HepG2 (cell line): ENCODE measurements around the gene TDP2. TPM values are rescaled to one million over a fixed set of nuclear protein-coding genes. Genes with fewer than 3 reads are reported as not detected.

ENCODE experiments used
- ATAC-seq: fragments of 200-7000 bp; cut with Tn5 transposase; 3 replicates; pipeline ENCODE4 v1.9.1; 2020; ENCODE audit warnings: mild to moderate bottlenecking, moderate library complexity
- BruUV-seq: library from RNA; stranded (reverse); fragments of 400-500 nt; replicated peaks from 2 replicates; lab custom pipeline; 2021; lab: Mats Ljungman, UMichigan
- CTCF ChIA-PET: fragments of 300-600 bp; formaldehyde crosslinking; extraction: SDS; loops from one replicate; lab custom pipeline; 2021; ENCODE audit warnings: low total read pairs, inconsistent platforms, low intra/inter-chr PET ratio; lab: Yijun Ruan, JAX
- POLR2A ChIA-PET: fragments of 350-600 bp; sonication (Branson Sonifier 250); formaldehyde crosslinking; loops from one replicate; lab custom pipeline; 2020; ENCODE audit warnings: antibody characterized with exemption, inconsistent platforms; lab: Yijun Ruan, JAX
- DNase-seq: peaks from one replicate; pipeline ENCODE4 v3.0.0-alpha.2; 2015; ENCODE audit warnings: low spot score
- FAIRE-seq: peaks from 3 replicates; lab custom pipeline; 2011; peaks lifted over from hg19 to GRCh38; lab: Jason Lieb, UNC
- H2AFZ ChIP-seq: one replicate; pipeline ENCODE4 v1.6.1; 2011; ENCODE audit warnings: low read length, inconsistent platforms
- H3K27ac ChIP-seq: fragments of 300-600 bp; 3 replicates; pipeline ENCODE4 v1.8.0; 2011; ENCODE audit warnings: mixed run types, mild to moderate bottlenecking, mixed read lengths, low read length, inconsistent platforms; ENCODE audit not compliant: insufficient read depth; ENCODE audit errors: extremely low read length
- H3K27me3 ChIP-seq, 2 experiments: fragments of 200-600 bp in 1 of 2; 2 replicates in 1 of 2; 3 replicates in 1 of 2; pipeline versions ENCODE4 v1.6.0 to v1.8.0; 2011; ENCODE audit warnings: low read length in 2 of 2, mild to moderate bottlenecking in 2 of 2, moderate library complexity in 2 of 2, inconsistent platforms in 1 of 2; ENCODE audit not compliant: insufficient read depth in 2 of 2, control insufficient read depth in 1 of 2
- H3K36me3 ChIP-seq, 2 experiments: fragments of 200-600 bp in 1 of 2; replicated peaks in 1 of 2; 2 replicates in 1 of 2; 3 replicates in 1 of 2; pipeline versions ENCODE4 v1.5.1 to v1.8.0; 2011; ENCODE audit warnings: low read length in 2 of 2, inconsistent platforms in 1 of 2; ENCODE audit not compliant: insufficient read depth in 2 of 2, control insufficient read depth in 1 of 2
- H3K4me1 ChIP-seq: 2 replicates; pipeline ENCODE4 v1.5.1; 2012; ENCODE audit warnings: low read length, inconsistent platforms; ENCODE audit not compliant: insufficient read depth
- H3K4me2 ChIP-seq: 2 replicates; pipeline ENCODE4 v1.6.0; 2011; ENCODE audit warnings: low read depth, low read length, inconsistent platforms
- H3K4me3 ChIP-seq, 3 experiments: fragments of 200-600 bp in 1 of 3; sonication (generic), shearing (Covaris generic) in 1 of 3; replicated peaks in 1 of 3; 2 replicates each; pipeline ENCODE4 v1.5.1; 2011 to 2016; ENCODE audit warnings: low read length in 3 of 3, inconsistent platforms in 2 of 3, low read depth in 2 of 3, mild to moderate bottlenecking in 2 of 3, control low read depth in 1 of 3, mixed read lengths in 1 of 3; ENCODE audit not compliant: insufficient read depth in 1 of 3
- H3K79me2 ChIP-seq: one replicate; pipeline ENCODE4 v1.6.1; 2011; ENCODE audit warnings: low read length, inconsistent platforms; ENCODE audit not compliant: insufficient read depth
- H3K9ac ChIP-seq: 2 replicates; pipeline ENCODE4 v1.6.0; 2011; ENCODE audit warnings: mild to moderate bottlenecking, low read depth, low read length, inconsistent platforms; ENCODE audit not compliant: insufficient read depth
- H3K9me3 ChIP-seq: 2 replicates; pipeline ENCODE4 v1.5.1; 2012; ENCODE audit warnings: mild to moderate bottlenecking, low read length
- H4K20me1 ChIP-seq: 2 replicates; pipeline ENCODE4 v1.6.0; 2011; ENCODE audit warnings: inconsistent platforms, mild to moderate bottlenecking, low read length, moderate library complexity; ENCODE audit not compliant: insufficient read depth
- CBX2 ChIP-seq, 2 experiments: fragments of 200-600 bp in 1 of 2; sonication (generic); formaldehyde crosslinking in 1 of 2; IDR thresholded peaks; 2 replicates each; pipeline versions ENCODE4 v1.7.0 to v1.8.1; 2018 to 2022; ENCODE audit warnings: low read depth in 2 of 2, low read length in 1 of 2, mild to moderate bottlenecking in 1 of 2, missing genetic modification reagents in 1 of 2
- CCDC6 ChIP-seq: sonication (generic); formaldehyde crosslinking; IDR thresholded peaks from 2 replicates; pipeline ENCODE4 v1.8.1; 2022; ENCODE audit warnings: mild to moderate bottlenecking, missing genetic modification reagents, moderate library complexity
- ETV6 ChIP-seq: sonication (generic); formaldehyde crosslinking; conservative IDR thresholded peaks from 2 replicates; pipeline ENCODE4 v1.4.0; 2020; ENCODE audit warnings: missing genetic modification reagents
- NFIB ChIP-seq: sonication (generic); formaldehyde crosslinking; IDR thresholded peaks from 2 replicates; pipeline ENCODE4 v1.9.0; 2021; ENCODE audit warnings: missing genetic modification reagents, mild to moderate bottlenecking, borderline replicate concordance
- NR3C1 ChIP-seq: sonication (generic); formaldehyde crosslinking; IDR thresholded peaks from 2 replicates; pipeline ENCODE4 v1.4.0; 2020; ENCODE audit warnings: missing genetic modification reagents
- PAF1 ChIP-seq: IDR thresholded peaks from 2 replicates; pipeline ENCODE4 v1.6.1; 2016; ENCODE audit warnings: missing genetic modification reagents, missing compliant biosample characterization
- REPIN1 ChIP-seq: sonication (generic); formaldehyde crosslinking; IDR thresholded peaks from 2 replicates; pipeline ENCODE4 v1.8.0; 2022; ENCODE audit warnings: missing genetic modification reagents, low read depth, mild to moderate bottlenecking, borderline replicate concordance
- RFXAP ChIP-seq: sonication (generic); formaldehyde crosslinking; IDR thresholded peaks from 2 replicates; pipeline ENCODE4 v1.4.0; 2020; ENCODE audit warnings: missing genetic modification reagents, borderline replicate concordance
- SSRP1 ChIP-seq: IDR thresholded peaks from 2 replicates; pipeline ENCODE4 v1.6.1; 2016; ENCODE audit warnings: control low read depth
- TBX2 ChIP-seq: sonication (generic); formaldehyde crosslinking; IDR thresholded peaks from 2 replicates; pipeline ENCODE4 v1.5.0; 2020; ENCODE audit warnings: missing genetic modification reagents, mild to moderate bottlenecking, borderline replicate concordance
- ZBTB7A ChIP-seq: sonication (generic); formaldehyde crosslinking; IDR thresholded peaks from 2 replicates; pipeline ENCODE4 v1.8.0; 2022; ENCODE audit warnings: mild to moderate bottlenecking, missing genetic modification reagents
- ZNF333 ChIP-seq: sonication (generic); formaldehyde crosslinking; IDR thresholded peaks from 2 replicates; pipeline ENCODE4 v1.4.0; 2020; ENCODE audit warnings: mild to moderate bottlenecking, missing genetic modification reagents, borderline replicate concordance
- ZNF460 ChIP-seq: sonication (generic); formaldehyde crosslinking; IDR thresholded peaks from 2 replicates; pipeline ENCODE4 v1.5.1; 2020; ENCODE audit warnings: missing genetic modification reagents, mild to moderate bottlenecking, borderline replicate concordance
- ZNF563 ChIP-seq: sonication (generic); formaldehyde crosslinking; IDR thresholded peaks from 2 replicates; pipeline ENCODE4 v1.8.0; 2022; ENCODE audit warnings: mild to moderate bottlenecking, moderate library complexity, missing genetic modification reagents
- ZNF773 ChIP-seq: sonication (generic); formaldehyde crosslinking; IDR thresholded peaks from 2 replicates; pipeline ENCODE4 v1.4.0; 2020; ENCODE audit warnings: missing genetic modification reagents, borderline replicate concordance
- ZNF841 ChIP-seq: sonication (generic); formaldehyde crosslinking; IDR thresholded peaks from 2 replicates; pipeline ENCODE4 v1.8.1; 2023; ENCODE audit warnings: missing genetic modification reagents, borderline replicate concordance
- ZSCAN31 ChIP-seq: sonication (generic); formaldehyde crosslinking; IDR thresholded peaks from 2 replicates; pipeline ENCODE4 v1.5.0; 2020; ENCODE audit warnings: low read depth, mild to moderate bottlenecking, missing genetic modification reagents
- WGBS: methylation state at CpG from one replicate; pipeline ENCODE4 v1.1.6; 2017; ENCODE audit warnings: low lambda C conversion rate; 5-methylcytosine and 5-hydroxymethylcytosine counted together
- in situ Hi-C: cut with HindIII; loops from 2 replicates; pipeline ENCODE4 v1.10.0; 2017; ENCODE audit warnings: low pct_unique_long_range_greater_than_20kb; ENCODE audit not compliant: extremely low pct_ligation_motif_present
- intact Hi-C: fragments of 100-400 bp; cut with micrococcal nuclease; formaldehyde crosslinking; loops from one replicate; pipeline ENCODE4 v1.10.0; 2022; ENCODE audit not compliant: unreplicated experiment
- polyA plus RNA-seq, 8 experiments: library from polyadenylated mRNA; depleted of rRNA in 3 of 8; stranded (reverse) in 7 of 8; unstranded in 1 of 8; fragments of >200 nt; fragmentation: Illumina TruSeq in 4 of 8; extraction: Trizol in 4 of 8; gene quantifications; 2 replicates each; pipeline versions ENCODE4 v1.2.1 to v1.2.3, GENCODE V29; 2011 to 2016; ENCODE audit warnings: low read depth in 4 of 8, missing spikeins in 1 of 8, mixed read lengths in 1 of 8; ENCODE audit not compliant: insufficient read depth in 1 of 8
- total RNA-seq, 5 experiments: library from RNA; depleted of rRNA; stranded (reverse); fragments of >200 nt; fragmentation: Illumina TruSeq; extraction: Trizol; gene quantifications; 2 replicates each; pipeline ENCODE4 v1.2.3, GENCODE V29; 2016; ENCODE audit warnings: low read depth in 1 of 5
- TF ChIP-seq, protein P1 (sequence below): sonication (generic); formaldehyde crosslinking; conservative IDR thresholded peaks from 2 replicates; pipeline ENCODE4 v1.4.0; 2020; ENCODE audit warnings: missing genetic modification reagents
- TF ChIP-seq, protein P2 (sequence below): sonication (generic); formaldehyde crosslinking; IDR thresholded peaks from 2 replicates; pipeline ENCODE4 v1.5.0; 2020; ENCODE audit warnings: mild to moderate bottlenecking, missing genetic modification reagents

The TDP2 gene
- total and polyA plus RNA-seq, 2 of the 13 experiments (the other 11 are each of a cell fraction or from before 2014, with no cell fraction given), result 30.5 to 42.6 TPM

DNA sequence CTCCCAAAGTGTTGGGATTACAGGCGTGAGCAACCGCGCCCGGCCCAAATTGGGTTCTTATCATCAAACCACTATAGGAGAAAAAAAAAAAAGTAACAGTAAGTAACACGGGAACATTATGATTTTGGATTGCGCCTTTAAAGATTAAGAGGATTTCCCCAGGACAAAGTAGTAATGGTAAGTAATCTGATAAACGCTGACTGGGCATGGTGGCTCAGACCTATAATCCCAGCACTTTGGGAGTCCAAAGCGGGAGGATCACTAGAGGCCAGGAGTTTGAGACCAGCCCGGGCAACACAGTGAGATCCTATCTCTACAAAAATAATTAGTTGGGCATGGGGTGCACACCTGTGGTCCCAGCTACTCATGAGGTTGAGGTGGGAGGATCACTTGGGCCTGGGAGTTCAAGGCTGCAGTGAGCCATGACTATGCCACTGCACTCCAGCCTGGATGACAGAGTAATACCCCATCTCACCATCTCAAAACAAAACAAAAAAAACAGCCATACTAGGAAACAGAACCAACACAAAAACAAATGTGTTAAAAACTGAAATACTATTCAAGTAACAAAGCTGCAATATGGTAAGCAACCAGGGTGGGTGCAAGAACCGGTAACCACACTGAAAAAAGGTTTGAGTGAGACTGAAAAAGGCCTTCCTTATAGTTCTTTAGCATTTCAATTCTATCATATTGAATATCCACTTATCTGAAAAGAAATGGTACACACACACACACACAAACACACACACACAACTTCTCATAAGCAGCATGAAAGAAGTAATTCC lies 44.0 kb upstream of the TDP2 start (continued):
- TF ChIP-seq, protein P1, sequence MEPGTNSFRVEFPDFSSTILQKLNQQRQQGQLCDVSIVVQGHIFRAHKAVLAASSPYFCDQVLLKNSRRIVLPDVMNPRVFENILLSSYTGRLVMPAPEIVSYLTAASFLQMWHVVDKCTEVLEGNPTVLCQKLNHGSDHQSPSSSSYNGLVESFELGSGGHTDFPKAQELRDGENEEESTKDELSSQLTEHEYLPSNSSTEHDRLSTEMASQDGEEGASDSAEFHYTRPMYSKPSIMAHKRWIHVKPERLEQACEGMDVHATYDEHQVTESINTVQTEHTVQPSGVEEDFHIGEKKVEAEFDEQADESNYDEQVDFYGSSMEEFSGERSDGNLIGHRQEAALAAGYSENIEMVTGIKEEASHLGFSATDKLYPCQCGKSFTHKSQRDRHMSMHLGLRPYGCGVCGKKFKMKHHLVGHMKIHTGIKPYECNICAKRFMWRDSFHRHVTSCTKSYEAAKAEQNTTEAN, result no peak
- TF ChIP-seq, protein P2, sequence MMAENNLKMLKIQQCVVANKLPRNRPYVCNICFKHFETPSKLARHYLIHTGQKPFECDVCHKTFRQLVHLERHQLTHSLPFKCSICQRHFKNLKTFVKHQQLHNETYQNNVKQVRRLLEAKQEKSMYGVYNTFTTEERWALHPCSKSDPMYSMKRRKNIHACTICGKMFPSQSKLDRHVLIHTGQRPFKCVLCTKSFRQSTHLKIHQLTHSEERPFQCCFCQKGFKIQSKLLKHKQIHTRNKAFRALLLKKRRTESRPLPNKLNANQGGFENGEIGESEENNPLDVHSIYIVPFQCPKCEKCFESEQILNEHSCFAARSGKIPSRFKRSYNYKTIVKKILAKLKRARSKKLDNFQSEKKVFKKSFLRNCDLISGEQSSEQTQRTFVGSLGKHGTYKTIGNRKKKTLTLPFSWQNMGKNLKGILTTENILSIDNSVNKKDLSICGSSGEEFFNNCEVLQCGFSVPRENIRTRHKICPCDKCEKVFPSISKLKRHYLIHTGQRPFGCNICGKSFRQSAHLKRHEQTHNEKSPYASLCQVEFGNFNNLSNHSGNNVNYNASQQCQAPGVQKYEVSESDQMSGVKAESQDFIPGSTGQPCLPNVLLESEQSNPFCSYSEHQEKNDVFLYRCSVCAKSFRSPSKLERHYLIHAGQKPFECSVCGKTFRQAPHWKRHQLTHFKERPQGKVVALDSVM, result 0 out of 2 replicates have a peak, but pooled peaks have one; percentile 46
- no peak for TF ChIP-seq ETV6
- no peak for TF ChIP-seq ZBTB7A (CRISPR knock-in tag)

DNA sequence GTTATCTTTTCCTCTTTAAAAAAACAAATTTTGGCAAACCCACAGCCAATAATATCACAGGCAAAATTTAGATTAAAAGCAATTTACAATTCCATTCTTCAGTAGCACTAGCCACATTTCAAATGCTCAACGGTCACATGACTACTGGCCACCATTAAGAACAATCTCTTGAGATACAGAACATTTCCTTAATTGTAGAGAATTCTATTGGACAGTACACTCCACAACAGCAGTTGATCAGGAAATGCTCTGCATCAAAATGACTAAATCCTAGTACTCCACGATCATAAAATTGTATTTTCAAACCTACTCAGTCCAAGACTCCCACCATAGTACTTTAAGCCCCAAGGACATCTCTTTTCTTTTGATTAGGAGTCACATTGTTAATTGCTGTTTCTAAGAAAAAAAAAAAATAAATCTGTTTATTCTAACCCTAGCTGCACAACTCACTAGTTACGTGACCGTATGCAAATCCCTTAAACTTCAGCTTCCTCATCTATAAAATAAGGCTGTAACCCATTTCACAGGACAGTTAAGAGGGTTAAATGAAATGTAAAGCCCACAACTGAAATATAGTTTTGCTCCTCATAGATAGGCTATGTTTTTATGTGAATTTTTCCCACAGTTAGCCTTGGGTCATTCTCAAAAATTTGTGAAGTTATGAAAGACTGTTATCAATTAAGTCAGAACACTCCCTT lies 42.5 kb upstream of the TDP2 start:
- DNase-seq (no peak), FAIRE-seq (no peak), ATAC-seq (no peak)
- Histone ChIP-seq H4K20me1 (peaks cover 46% of the 10 kb centered on the region), H3K27ac (no peak overlapping the region), H3K9ac (no peak overlapping the region), H2AFZ (no peak overlapping the region), H3K79me2 (peaks cover 35% of the 10 kb centered on the region), H3K4me1 (peaks cover 25% of the 10 kb centered on the region), H3K9me3 (no peaks in the 10 kb centered on the region), H3K36me3 (peaks cover 23 to 95% of the 10 kb centered on the region in 2 experiments), H3K4me2 (no peak overlapping the region), H3K27me3 (no peaks in the 10 kb centered on the region), H3K4me3 (no peak overlapping the region)
- BruUV-seq, result no TSS peak
- intact Hi-C loops (loop anchor here (10.0 kb wide), 1 partner anchor 366 kb away; no protein-coding TSS in a partner anchor), in situ Hi-C loops (no loop called here)
- 97% methylated on average over 4 of the region's 4 CpGs for WGBS
- ChIA-PET POLR2A (interaction anchor here (2.0 kb wide), 1 partner anchor 43 kb away, joined by 6 read pairs; the partner anchor contains the start of genes ACOT13 and TDP2), CTCF (no interaction called here)
- TF ChIP-seq ZSCAN31 (CRISPR knock-in tag) (no peak), SSRP1 (CRISPR knock-in tag) (0 out of 2 replicates have a peak, but pooled peaks have one; percentile 54), PAF1 (CRISPR knock-in tag) (0 out of 2 replicates have a peak, but pooled peaks have one; percentile 37), NR3C1 (no peak), REPIN1 (CRISPR knock-in tag) (no peak), TBX2 (CRISPR knock-in tag) (no peak), ZNF773 (CRISPR knock-in tag) (no peak), NFIB (no peak), ZNF333 (CRISPR knock-in tag) (no peak), RFXAP (CRISPR knock-in tag) (no peak), ZNF563 (CRISPR knock-in tag) (no peak), CBX2 (IDR thresholded peaks at IDR 0.05; ENCODE audit: low read depth, low read length) (no peak), CBX2 (CRISPR knock-in tag; IDR thresholded peaks at IDR 0.05; ENCODE audit: low read depth) (no peak), ZNF841 (CRISPR knock-in tag) (no peak), ZNF460 (CRISPR knock-in tag) (no peak), CCDC6 (CRISPR knock-in tag) (no peak)
